Stimulated activated effector memory CD8-positive, alpha-beta T cell treated with anti-CD3 and anti-CD28 coated beads, Interleukin-12 subunit alpha, Interleukin-12 subunit beta, amount 100 ng/mL, for 72 hours (primary cell): ENCODE results near the gene FOSB.
"Not testable (repeated sequence)": the region's sequence is repeated elsewhere in the genome, so short reads cannot be mapped to it uniquely, and the experiment has no call there.

Experiments
- ATAC-seq: fragments of 150-1000 bp; cut with Tn5 transposase; 2 replicates; pipeline ENCODE4 v1.10.0; 2021
- DNase-seq, 2 donors: peaks; one replicate each; pipeline ENCODE4 v3.0.0; 2021 to 2022; ENCODE audit warnings: low spot score in 2 of 2
- H3K27ac Mint-ChIP-seq: one replicate; pipeline ENCODE4 v1.8.0; 2022; ENCODE audit warnings: mild to moderate bottlenecking, mixed read lengths
- H3K36me3 Mint-ChIP-seq: one replicate; pipeline ENCODE4 v1.8.0; 2022; ENCODE audit warnings: mild to moderate bottlenecking, mixed read lengths
- H3K4me1 Mint-ChIP-seq: one replicate; pipeline ENCODE4 v1.8.0; 2022; ENCODE audit warnings: mixed read lengths
- H3K4me3 Mint-ChIP-seq: one replicate; pipeline ENCODE4 v1.8.0; 2022; ENCODE audit warnings: mild to moderate bottlenecking, mixed read lengths
- H3K9me3 Mint-ChIP-seq: one replicate; pipeline ENCODE4 v1.8.0; 2022; ENCODE audit warnings: mixed read lengths

FOSB gene

DNA sequence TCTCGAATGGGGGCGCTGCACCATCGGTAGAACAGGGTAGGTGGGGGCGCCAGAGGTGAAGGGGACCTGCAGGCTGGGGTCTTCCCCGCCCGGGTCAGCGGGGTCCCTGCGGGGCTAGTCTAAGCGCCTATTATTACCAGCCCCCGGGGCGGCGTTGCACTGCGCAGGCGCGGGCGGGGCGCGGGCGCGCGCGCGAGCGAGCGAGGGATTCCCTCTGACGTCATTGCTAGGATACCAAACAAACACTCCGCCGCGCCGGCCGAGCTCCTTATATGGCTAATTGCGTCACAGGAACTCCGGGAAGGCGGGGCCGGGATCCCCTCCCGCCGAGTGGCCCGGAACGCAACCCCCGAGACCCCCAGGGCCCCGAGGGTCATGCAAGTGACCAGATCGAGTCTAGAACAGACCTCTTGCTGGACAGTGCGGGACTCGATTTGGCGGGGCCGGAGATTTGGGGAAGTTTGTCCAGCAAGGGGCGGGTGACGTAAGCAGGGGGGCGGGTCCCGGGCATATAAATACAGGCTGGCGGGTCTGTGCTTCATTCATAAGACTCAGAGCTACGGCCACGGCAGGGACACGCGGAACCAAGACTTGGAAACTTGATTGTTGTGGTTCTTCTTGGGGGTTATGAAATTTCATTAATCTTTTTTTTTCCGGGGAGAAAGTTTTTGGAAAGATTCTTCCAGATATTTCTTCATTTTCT is at the start of gene FOSB:
FOSB (plus strand) TSS at position 541 of the 703 bp plus-strand sequence. CDS start 591 bp downstream, outside the sequence.
- ATAC-seq: peak; percentile 47

DNA sequence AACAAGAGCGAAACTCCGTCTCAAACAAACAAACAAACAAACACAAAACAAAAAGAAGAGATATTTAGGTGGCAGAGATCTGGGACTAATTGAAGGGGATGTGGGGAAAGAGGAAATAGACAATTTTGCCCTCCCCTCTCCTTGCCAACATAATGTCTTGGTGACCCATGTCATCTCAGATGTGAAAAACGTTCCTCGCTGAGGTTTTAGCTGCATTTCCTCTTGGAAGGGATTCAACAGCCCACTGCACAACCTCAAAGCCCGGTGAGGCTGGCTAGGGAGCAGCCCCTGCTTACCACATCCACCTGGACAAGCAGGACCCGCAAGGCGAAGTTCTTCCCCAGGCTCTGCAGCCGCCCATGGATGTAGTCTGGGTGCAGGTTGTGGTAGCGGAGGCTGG is 49.0 kb upstream of the FOSB start:
- Mint-ChIP-seq H3K27ac (peak overlapping the region; percentile 52), H3K4me3 (no peak overlapping the region)

More for the DNA sequence above, at the start of gene FOSB:
- Mint-ChIP-seq H3K4me1 (peaks cover 47% of the 10 kb centered on the region), H3K27ac (peak within 1 kb of the TSS; percentile 98), H3K4me3 (peak within 1 kb of the TSS; percentile 91), H3K9me3 (no peaks in the 10 kb centered on the region), H3K36me3 (peaks cover 57% of the 10 kb centered on the region)
- DNase-seq: peak; percentile 95 to 99

DNA sequence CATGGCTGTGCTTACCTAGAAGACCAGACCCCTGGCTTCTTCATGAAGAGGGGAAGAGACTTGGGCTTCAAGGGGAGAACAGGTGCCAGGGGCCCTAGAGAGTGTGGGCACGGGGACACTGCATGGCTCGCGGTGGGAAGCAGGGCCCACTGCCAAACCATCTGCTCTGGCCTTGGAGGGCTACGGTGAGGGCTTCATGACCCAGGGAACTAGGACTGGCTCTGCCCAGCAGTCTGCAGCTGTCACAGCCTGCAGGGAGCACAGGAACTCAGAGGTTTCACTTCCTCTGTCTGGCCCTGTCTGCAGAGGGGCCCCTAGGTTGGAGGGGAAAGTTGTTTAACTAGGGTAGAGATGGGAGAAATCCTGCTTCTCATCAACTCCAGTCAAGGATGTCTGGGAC is 48.4 kb upstream of the FOSB start:
- DNase-seq: no peak
- H3K4me3 Mint-ChIP-seq: no peak overlapping the region
- peaks cover 53% of the 10 kb centered on the region for H3K4me1 Mint-ChIP-seq
- H3K27ac Mint-ChIP-seq: peak overlapping the region; percentile 52
- no peaks in the 10 kb centered on the region for H3K9me3 Mint-ChIP-seq
- ATAC-seq: no peak
- peaks cover 77% of the 10 kb centered on the region for H3K36me3 Mint-ChIP-seq

More for the DNA sequence above, 49.0 kb upstream of the FOSB start:
- no peaks in the 10 kb centered on the region for H3K9me3 Mint-ChIP-seq
- ATAC-seq: no peak
- peaks cover 82% of the 10 kb centered on the region for H3K36me3 Mint-ChIP-seq
- no peak for DNase-seq
- H3K4me1 Mint-ChIP-seq: peaks cover 47% of the 10 kb centered on the region

DNA sequence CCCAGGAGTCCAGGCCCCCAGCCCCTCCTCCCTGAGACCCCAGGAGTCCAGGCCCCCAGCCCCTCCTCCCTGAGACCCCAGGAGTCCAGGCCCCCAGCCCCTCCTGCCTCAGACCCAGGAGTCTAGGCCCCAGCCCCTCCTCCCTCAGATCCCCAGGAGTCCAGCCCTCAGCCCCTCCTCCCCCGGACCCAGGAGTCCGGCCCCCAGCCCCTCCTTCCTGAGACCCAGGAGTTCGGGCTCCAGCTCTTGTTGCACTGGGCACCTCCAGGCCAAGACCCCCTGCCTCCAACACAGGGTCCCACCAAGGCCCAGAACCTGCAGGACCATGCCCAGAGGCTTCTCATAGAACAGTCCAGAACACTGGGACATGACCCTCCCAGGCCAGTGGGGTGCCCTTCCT is 47.9 kb upstream of the FOSB start:
- ATAC-seq (no peak), DNase-seq (no peak)
- Mint-ChIP-seq H3K4me3 (peak overlapping the region; percentile 23), H3K27ac (peak overlapping the region; percentile 88), H3K4me1 (peaks cover 56% of the 10 kb centered on the region), H3K9me3 (no peaks in the 10 kb centered on the region), H3K36me3 (peaks cover 72% of the 10 kb centered on the region)

DNA sequence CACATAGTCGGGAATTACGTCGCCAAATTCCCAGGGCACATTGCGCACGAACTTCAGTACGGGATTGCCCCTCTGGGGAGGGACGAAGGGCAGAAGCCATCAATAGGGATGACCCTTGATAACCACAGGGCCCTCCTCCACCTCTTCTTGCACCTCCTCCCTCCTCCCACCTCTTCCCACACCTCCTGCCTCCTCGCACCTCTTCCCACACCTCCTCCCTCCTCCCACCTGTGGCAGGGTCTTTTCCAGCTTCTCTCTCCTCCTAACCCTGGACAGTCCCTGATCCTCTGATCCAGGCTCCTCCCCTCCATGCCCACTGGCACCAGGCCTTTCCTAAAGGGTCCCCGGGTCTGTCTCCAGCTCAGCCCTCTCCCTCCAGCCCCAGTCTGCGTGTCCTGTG is 47.4 kb upstream of the FOSB start:
- peaks cover 67% of the 10 kb centered on the region for H3K36me3 Mint-ChIP-seq
- H3K4me1 Mint-ChIP-seq: peaks cover 56% of the 10 kb centered on the region
- H3K27ac Mint-ChIP-seq: peak overlapping the region; percentile 88
- no peak for DNase-seq
- no peak for ATAC-seq
- H3K9me3 Mint-ChIP-seq: no peaks in the 10 kb centered on the region
- H3K4me3 Mint-ChIP-seq: peak overlapping the region; percentile 23

DNA sequence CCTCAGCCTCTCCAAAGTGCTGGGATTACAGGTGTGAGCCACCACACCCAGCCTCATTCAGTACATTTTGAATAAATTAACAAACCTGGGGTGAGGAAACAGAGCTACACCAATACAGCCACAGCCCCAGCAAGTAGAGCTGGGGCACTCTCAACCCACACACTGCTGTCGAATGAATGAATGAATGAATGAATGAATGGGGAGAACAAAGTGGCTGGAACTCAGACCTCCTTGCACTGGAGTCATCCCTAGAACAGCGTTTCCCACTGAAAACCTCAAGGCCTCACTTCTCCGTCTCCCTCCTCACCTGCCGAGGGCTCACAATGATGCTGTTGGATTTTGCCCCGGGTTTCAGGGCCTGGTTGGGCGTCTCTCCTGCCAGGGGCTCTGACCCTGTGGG is 46.9 kb upstream of the FOSB start:
- Mint-ChIP-seq H3K27ac (peak overlapping the region; percentile 88), H3K9me3 (no peaks in the 10 kb centered on the region), H3K4me3 (peak overlapping the region; percentile 23), H3K4me1 (peaks cover 56% of the 10 kb centered on the region), H3K36me3 (peaks cover 62% of the 10 kb centered on the region)
- DNase-seq (no peak), ATAC-seq (no peak)

DNA sequence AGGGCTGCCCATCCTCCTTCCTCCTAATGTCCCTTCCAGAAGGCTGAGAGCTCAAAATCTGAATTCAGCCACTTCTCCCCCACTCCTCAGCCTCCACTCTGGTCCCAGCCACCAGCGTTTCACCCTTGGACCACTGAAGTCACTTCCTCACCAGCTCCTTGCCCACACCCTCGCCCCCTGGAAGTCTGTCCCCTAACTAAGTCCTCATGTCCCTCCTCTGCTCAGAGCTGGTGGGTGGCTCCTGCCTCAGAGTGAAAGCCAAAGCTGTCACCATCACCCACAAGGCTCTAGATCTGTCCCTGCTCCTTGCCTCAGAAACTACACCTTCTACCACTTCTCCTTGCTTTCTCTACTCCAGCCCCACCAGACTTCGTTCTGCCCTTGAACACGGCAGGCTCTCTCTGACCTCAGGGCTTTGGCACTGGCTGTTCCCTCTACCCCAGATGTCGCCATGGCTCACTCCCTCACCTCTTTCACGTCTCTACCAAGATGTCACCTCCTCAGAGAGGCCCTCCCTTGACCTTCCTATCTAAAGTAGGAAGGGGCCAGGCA is 45.8 kb upstream of the FOSB start:
- Mint-ChIP-seq H3K27ac (peak overlapping the region; percentile 95), H3K36me3 (peaks cover 50% of the 10 kb centered on the region), H3K4me3 (peak overlapping the region; percentile 1), H3K9me3 (no peaks in the 10 kb centered on the region), H3K4me1 (peaks cover 60% of the 10 kb centered on the region)
- ATAC-seq (no peak), DNase-seq (no peak)

DNA sequence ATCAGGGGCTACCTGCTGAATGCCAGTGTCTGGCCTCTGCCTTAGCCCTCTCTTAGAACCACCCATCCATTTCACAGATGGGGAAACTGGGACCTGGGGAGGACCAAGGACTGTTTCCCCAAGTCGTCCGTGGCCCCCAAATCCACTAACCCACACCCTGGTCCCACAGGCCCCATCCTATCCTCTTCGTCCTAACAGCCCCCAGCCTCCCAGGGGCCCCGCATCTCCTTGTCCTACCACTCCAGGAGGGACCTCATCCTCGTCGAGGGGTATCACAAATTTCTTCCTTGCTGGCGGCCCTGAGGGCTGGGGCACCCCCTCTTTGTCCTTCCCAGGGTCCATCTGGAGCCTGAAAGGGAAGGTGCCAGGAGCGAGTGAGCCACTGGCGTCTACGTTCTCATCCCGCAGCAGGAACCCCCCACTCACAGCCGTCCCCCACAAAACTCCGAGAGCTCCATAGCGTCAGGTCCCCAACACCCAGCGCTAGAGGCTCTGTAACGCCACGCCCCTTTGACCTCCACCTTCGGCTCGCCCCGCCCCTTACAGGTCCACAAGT is 44.7 kb upstream of the FOSB start:
- Mint-ChIP-seq H3K9me3 (no peaks in the 10 kb centered on the region), H3K4me3 (peak overlapping the region; percentile 93), H3K4me1 (peaks cover 69% of the 10 kb centered on the region), H3K36me3 (peaks cover 48% of the 10 kb centered on the region), H3K27ac (peak overlapping the region; percentile 95)
- DNase-seq (no peak), ATAC-seq (no peak)

DNA sequence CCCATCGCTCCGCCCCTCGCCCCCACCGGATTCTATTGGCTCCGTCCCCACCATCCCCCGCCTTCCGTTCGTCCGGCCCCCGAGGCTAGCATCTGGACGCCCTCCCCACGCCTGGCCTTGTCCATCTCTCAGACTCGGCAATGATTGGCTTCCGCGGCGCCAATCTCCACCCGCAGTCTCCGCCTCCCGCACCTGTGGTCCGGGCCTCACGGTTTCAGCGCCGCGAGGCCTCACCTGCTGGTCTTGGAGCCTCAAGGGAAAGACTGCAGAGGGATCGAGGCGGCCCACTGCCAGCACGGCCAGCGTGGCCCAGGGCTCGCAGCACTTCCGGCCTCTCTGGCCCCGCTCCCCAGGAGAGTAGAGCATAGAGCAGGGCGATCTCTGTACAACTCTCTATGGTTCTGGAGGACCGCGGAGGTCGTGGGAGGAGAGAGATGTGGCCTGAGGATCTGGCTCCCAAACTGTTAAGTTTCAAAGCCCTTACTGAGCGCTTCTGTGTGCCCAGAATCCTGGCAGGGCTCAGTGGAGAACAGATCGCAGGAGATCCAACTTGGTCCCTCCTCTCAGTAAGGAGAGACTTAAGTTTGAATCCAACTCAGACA is 44.1 kb upstream of the FOSB start, which contains the start of gene ERCC1:
ERCC1 (minus strand) TSS at position 329 of the 602 bp plus-strand sequence. CDS start 543 bp downstream, outside the sequence.
- peaks cover 70% of the 10 kb centered on the region for H3K4me1 Mint-ChIP-seq
- H3K9me3 Mint-ChIP-seq: no peaks in the 10 kb centered on the region
- peaks cover 44% of the 10 kb centered on the region for H3K36me3 Mint-ChIP-seq
- DNase-seq (peak; percentile 72 to 96), ATAC-seq (peak; percentile 82)
- H3K4me3 Mint-ChIP-seq: peak within 1 kb of the TSS; percentile 93
- H3K27ac Mint-ChIP-seq: peak within 1 kb of the TSS; percentile 95

DNA sequence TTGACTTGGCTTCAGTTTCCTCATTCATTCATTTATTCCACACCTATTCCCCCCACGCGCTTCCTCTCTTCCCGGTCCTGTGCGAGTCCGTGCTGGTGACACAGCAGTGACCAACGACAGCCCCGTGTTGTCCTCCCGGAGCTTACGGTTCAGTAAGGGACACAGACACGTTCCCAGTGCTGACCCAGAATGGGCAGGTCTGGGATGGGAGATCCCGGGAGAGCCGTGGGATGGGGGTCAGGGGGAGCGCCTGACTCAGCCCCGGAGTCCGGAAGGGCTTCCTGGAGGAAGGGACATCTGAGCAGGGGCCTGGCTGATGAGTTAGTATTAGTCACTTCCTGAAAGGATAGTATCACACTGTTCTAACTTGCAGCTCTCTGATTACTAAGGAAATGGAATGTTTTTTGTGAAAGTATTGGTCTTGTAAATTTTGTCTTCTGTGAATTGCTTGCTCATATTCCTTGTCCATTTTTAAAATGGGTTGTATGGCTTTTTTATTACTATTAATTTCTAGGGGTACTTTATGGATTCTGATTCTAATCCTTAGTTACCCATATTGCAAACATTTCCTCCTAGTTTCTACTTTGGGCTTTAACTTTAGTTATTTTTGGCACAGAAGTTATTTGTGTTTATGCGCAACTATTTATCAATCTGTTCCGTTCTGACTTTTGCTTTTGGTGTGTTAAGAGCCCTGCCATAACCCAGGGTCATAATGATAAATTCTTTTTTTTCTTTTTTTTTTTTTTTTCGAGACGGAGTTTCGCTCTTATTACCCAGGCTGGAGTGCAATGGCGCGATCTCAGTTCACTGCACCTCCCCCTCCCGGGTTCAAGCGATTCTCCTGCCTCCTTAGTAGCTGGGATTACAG is 43.4 kb upstream of the FOSB start:
- H3K4me1 Mint-ChIP-seq: peaks cover 63% of the 10 kb centered on the region
- peak overlapping the region; percentile 93 for H3K4me3 Mint-ChIP-seq
- ATAC-seq: peak; percentile 78
- H3K9me3 Mint-ChIP-seq: no peaks in the 10 kb centered on the region
- peaks cover 44% of the 10 kb centered on the region for H3K36me3 Mint-ChIP-seq
- DNase-seq: peak; percentile 48 to 82
- H3K27ac Mint-ChIP-seq: peak overlapping the region; percentile 95

DNA sequence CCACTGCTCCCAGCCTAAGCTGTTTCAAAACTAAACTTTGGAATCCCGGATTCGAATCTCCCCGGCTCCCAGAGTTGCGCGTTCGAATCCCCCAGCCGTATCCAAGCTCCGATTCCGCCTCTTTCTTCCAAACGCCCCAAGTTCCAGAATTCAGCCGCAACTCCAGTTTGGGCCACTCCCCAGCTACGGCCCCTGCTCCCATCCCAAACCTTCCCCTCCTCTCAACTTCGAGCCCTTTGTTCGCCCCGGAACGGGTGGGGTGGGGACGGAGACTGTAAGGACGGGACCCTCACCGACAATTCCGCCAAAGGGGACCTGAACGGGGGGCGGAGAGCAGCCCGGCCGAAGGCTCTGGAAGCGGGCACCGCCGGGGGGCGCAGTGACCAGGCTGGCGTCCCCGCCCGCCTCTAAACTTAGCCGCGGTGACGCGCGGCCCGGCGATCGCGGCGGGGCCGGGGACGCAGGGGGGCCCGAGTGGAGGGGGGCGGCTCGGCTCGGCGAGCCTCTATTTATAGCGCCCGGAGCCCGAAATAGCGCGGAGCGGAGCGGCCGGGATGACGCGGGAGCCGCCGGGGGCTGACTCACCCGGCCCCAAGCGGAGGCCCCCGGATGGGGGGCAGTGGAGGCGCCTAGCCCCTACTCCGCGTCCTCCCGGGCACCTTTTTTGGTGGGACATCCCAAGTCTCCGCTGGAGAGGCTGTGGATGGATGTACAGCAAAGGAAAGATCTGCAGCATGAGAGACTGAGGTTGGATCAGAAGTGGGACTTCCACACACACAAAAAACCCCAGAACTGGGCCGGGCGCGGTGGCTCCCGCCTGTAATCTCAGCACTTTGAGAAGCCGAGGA is 39.2 kb upstream of the FOSB start:
- DNase-seq: peak in 1 of 2 donors; percentile 64
- Mint-ChIP-seq H3K9me3 (no peaks in the 10 kb centered on the region), H3K4me3 (peak overlapping the region; percentile 84), H3K4me1 (peaks cover 29% of the 10 kb centered on the region), H3K36me3 (peaks cover 13% of the 10 kb centered on the region), H3K27ac (peak overlapping the region; percentile 88)
- ATAC-seq: peak; percentile 34

DNA sequence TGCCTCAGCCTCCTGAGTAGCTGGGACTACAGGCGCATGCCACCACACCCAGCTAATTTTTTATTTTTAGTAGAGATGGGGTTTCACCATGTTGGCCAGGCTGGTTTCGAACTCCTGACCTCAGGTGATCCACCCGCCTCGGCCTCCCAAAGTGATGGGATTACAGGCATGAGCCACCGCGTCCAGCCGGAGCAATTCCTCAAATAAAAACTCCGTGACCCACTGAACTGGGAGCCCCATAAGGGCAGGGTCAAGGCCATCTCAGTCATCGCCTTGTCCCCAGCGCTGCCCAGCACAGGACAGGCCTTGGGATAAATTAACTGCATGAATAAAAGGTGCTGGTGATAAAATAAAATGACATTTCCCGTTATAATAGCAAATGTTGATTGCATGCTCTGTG is 37.9 kb upstream of the FOSB start:
- H3K4me1 Mint-ChIP-seq: peaks cover 18% of the 10 kb centered on the region
- not testable (repeated sequence) for ATAC-seq, H3K36me3 Mint-ChIP-seq, H3K9me3 Mint-ChIP-seq, H3K4me3 Mint-ChIP-seq, H3K27ac Mint-ChIP-seq, DNase-seq

DNA sequence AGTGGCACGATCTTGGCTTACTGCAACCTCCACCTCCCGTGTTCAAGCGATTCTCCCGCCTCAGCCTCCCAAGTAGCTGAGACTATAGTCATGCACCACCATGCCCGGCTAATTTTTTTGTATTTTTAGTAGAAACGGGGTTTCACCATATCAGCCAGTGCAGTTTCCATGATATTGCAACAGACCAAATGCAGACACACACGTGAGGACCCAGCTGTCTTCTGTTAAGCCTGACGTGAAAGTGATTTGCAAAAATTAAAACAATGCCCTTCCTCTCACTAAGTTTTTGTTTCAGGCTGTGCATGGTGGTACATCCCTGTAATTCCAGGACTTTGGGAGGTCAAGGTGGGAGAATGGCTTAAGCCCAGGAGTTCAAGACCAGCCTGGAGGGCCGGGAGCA is 36.8 kb upstream of the FOSB start:
- not testable (repeated sequence) for H3K36me3 Mint-ChIP-seq, H3K9me3 Mint-ChIP-seq, ATAC-seq, DNase-seq, H3K27ac Mint-ChIP-seq, H3K4me3 Mint-ChIP-seq
- peaks cover 18% of the 10 kb centered on the region for H3K4me1 Mint-ChIP-seq

DNA sequence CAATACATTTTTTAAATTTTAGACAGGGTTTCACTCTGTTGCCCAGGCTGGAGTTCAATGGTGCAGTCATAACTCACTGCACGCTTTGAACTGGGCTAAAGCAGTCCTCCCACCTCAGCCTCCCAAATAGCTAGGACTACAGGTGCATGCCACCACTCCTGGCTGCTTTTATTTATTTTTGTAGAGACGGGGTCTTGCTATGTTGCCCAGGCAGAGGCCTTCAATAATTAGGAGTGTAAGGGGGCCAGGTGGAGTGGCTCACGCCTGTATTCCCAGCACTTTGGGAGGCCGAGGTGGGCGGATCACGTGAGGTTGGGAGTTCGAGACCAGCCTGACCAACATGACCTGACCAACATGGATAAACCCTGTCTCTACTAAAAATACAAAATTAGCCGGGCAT is 35.3 kb upstream of the FOSB start:
- H3K27ac Mint-ChIP-seq, H3K4me3 Mint-ChIP-seq, ATAC-seq, H3K9me3 Mint-ChIP-seq, H3K36me3 Mint-ChIP-seq, DNase-seq: not testable (repeated sequence)
- H3K4me1 Mint-ChIP-seq: peaks cover 11% of the 10 kb centered on the region
